ENCODE results near the gene ATP6V0E2. TPM values are rescaled to one million over a fixed set of nuclear protein-coding genes. Genes with fewer than 3 reads are reported as not detected.

The ATP6V0E2 gene
- total and polyA plus RNA-seq, 3 donors from 2014 or later: 14.0 to 37.1 (median 30.3) TPM

- no peak overlapping the region for H3K27ac ChIP-seq
- no peak for DNase-seq
Observed at GRCh38 chr7:149879766-149880637, 6.2 kb downstream of the ATP6V0E2 start.

GRCh38 chr7:149880638-149881311 lies 7.0 kb downstream of the ATP6V0E2 start:
- Histone ChIP-seq H3K9me3 (no peaks in the 10 kb centered on the region), H3K36me3 (ENCODE audit: low read depth, missing control alignments) (no peaks in the 10 kb centered on the region), H3K4me1 (peaks cover 24% of the 10 kb centered on the region), H3K27ac (no peak overlapping the region), H3K4me3 (no peak overlapping the region), H3K27me3 (no peaks in the 10 kb centered on the region)
- no peak for DNase-seq
- 74 to 91% methylated on average over 9 to 14 of the region's 14 CpGs for WGBS, 2 donors
- TF ChIP-seq POLR2A (IDR thresholded peaks at IDR 0.05): no peak
- TF ChIP-seq CTCF (IDR thresholded peaks at IDR 0.05): no peak
- intact Hi-C loops (cut with DNase I; ENCODE audit: low total_unique reads): no loop called here

More at GRCh38 chr7:149879766-149880637, 6.2 kb downstream of the ATP6V0E2 start:
- Histone ChIP-seq H3K27me3 (no peaks in the 10 kb centered on the region), H3K4me3 (no peak overlapping the region), H3K4me1 (peaks cover 17% of the 10 kb centered on the region), H3K36me3 (ENCODE audit: low read depth, missing control alignments) (no peaks in the 10 kb centered on the region), H3K9me3 (no peaks in the 10 kb centered on the region)
- TF ChIP-seq POLR2A (IDR thresholded peaks at IDR 0.05) (no peak), CTCF (IDR thresholded peaks at IDR 0.05) (no peak)
- intact Hi-C loops (cut with DNase I; ENCODE audit: low total_unique reads): no loop called here
- 92 to 96% methylated on average over 6 to 16 of the region's 16 CpGs for WGBS, 2 donors

- Histone ChIP-seq H3K4me1 (peaks cover 24% of the 10 kb centered on the region), H3K27me3 (no peaks in the 10 kb centered on the region), H3K36me3 (ENCODE audit: low read depth, missing control alignments) (no peaks in the 10 kb centered on the region), H3K4me3 (no peak overlapping the region), H3K9me3 (no peaks in the 10 kb centered on the region), H3K27ac (no peak overlapping the region)
- DNase-seq: no peak
- intact Hi-C loops (cut with DNase I; ENCODE audit: low total_unique reads): no loop called here
- TF ChIP-seq CTCF (IDR thresholded peaks at IDR 0.05) (no peak), POLR2A (IDR thresholded peaks at IDR 0.05) (no peak)
- WGBS, 2 donors: 84 to 94% methylated on average over 19 of the region's 19 CpGs
Observed at GRCh38 chr7:149881328-149882247, 7.8 kb downstream of the ATP6V0E2 start.

GRCh38 chr7:149882248-149883047 lies 8.7 kb downstream of the ATP6V0E2 start:
- Histone ChIP-seq H3K4me3 (no peak overlapping the region), H3K4me1 (peaks cover 24% of the 10 kb centered on the region), H3K9me3 (no peaks in the 10 kb centered on the region), H3K36me3 (ENCODE audit: low read depth, missing control alignments) (no peaks in the 10 kb centered on the region), H3K27ac (no peak overlapping the region), H3K27me3 (no peaks in the 10 kb centered on the region)
- intact Hi-C loops (cut with DNase I; ENCODE audit: low total_unique reads): no loop called here
- no peak for DNase-seq
- TF ChIP-seq CTCF (IDR thresholded peaks at IDR 0.05) (no peak), POLR2A (IDR thresholded peaks at IDR 0.05) (no peak)
- 63 to 69% methylated on average over 7 to 11 of the region's 11 CpGs for WGBS, 2 donors
